ENCODE data around the gene RPS10.

Gene RPS10

GRCh38 chr6:34370361-34370760, 55.5 kb downstream of the RPS10 start:
- no peak for DNase-seq (ENCODE audit: low spot score)

DNA sequence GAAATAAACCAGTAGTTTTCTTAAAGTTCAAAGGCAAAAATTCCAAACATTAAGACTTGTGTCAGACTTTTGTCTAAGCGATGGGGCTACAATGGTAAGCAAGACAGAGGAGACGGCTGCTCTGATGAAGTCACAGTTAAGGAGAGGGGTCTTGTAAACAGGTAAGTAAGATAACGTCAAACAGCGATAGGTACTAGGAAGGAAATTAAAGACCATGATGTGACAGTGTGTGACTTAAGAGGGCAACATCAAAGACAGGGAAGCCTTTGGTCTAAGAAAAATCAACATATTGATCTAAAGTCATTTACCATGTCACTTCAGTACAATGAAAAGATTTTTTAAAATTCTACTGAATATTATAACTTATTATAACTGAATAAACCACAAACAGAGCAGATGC, 56.5 kb downstream of the RPS10 start:
- no peak for DNase-seq (ENCODE audit: low spot score)

Measured in LoVo (cell line).